B cell (primary cell): ENCODE measurements around the gene CEP295NL.
A peak's percentile ranks its signal among the peaks of the same experiment; 100 is the strongest.

ENCODE experiments used
- EZH2 ChIP-seq: IDR thresholded peaks from 2 replicates; pipeline ENCODE4 v1.6.1; 2012; ENCODE audit warnings: borderline replicate concordance, low read depth, mild to moderate bottlenecking, moderate library complexity, low read length; ENCODE audit not compliant: insufficient read depth, poor library complexity, severe bottlenecking
- TF ChIP-seq, protein P1 (sequence below): fragments of 200-600 bp; IDR thresholded peaks from one replicate; pipeline ENCODE4 v1.8.0; 2022; ENCODE audit warnings: antibody characterized with exemption, mild to moderate bottlenecking

DNA sequence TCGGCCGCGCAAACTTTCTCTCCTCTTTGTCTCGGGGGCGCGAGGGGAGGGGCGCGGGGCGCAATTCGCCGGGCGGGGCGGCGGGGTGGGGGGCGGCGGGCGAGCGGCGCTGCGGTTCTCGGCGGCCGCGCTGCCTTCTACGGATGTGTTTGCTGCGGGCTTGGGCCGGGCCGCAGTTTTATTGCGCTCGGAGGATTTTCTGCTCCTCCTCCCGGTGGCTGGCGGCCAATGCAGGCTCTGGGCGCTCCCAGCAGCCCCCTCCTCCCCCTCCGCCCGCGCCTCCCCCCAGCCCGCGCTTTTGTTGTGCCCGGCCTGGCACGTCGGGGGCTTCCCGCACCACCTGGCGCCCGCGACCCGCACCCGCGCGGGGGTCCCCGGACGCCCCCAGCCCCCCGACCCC lies 22.2 kb upstream of the CEP295NL start, which contains the start of gene TIMP2:
- TF ChIP-seq, protein P1, sequence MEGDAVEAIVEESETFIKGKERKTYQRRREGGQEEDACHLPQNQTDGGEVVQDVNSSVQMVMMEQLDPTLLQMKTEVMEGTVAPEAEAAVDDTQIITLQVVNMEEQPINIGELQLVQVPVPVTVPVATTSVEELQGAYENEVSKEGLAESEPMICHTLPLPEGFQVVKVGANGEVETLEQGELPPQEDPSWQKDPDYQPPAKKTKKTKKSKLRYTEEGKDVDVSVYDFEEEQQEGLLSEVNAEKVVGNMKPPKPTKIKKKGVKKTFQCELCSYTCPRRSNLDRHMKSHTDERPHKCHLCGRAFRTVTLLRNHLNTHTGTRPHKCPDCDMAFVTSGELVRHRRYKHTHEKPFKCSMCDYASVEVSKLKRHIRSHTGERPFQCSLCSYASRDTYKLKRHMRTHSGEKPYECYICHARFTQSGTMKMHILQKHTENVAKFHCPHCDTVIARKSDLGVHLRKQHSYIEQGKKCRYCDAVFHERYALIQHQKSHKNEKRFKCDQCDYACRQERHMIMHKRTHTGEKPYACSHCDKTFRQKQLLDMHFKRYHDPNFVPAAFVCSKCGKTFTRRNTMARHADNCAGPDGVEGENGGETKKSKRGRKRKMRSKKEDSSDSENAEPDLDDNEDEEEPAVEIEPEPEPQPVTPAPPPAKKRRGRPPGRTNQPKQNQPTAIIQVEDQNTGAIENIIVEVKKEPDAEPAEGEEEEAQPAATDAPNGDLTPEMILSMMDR, result peak; percentile 66
- TF ChIP-seq EZH2, result no peak
